GM06990 (cell line): ENCODE measurements around the gene GMPR.

Experiments used
- DNase-seq: peaks from one replicate; pipeline ENCODE4 v3.0.0-alpha.2; 2011; ENCODE audit not compliant: insufficient read length; ENCODE audit errors: extremely low read depth
- H3K27me3 ChIP-seq: replicated peaks from 2 replicates; pipeline ENCODE4 v1.6.0; 2011; ENCODE audit warnings: low read length; ENCODE audit not compliant: control insufficient read depth, insufficient read depth
- H3K36me3 ChIP-seq: 2 replicates; pipeline ENCODE4 v1.5.1; 2011; ENCODE audit warnings: low read length; ENCODE audit not compliant: control insufficient read depth, insufficient read depth
- H3K4me3 ChIP-seq: replicated peaks from 2 replicates; pipeline ENCODE4 v1.5.1; 2011; ENCODE audit warnings: low read depth, mild to moderate bottlenecking, control low read depth, low read length
- TF ChIP-seq, protein P1 (sequence below): IDR thresholded peaks from 2 replicates; pipeline ENCODE4 v1.5.1; 2011; ENCODE audit warnings: low read length, control low read depth, mild to moderate bottlenecking, inconsistent platforms; ENCODE audit not compliant: insufficient read depth, poor library complexity, severe bottlenecking

Gene GMPR

DNA sequence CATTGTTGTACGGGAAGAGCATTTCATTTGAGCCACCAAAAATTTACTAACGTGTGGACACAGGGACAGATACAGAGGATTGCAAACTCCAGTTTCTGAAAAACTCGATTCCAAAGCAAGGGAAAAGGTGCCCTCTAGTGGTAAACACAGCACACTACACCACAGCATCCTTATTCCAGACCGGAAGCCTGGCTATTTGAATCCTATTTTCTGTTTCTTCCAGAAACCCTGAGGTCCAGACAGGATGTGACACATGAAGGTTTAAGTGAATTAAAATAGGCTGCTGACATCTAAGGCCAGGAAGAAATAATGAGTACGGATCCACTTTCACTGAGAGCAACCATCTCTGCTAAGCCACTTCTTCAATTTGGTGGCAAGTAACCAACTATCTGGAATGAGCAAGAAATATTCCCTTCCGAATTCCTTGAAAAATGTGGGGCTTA, 31.8 kb upstream of the GMPR start:
- Histone ChIP-seq H3K27me3 (no peaks in the 10 kb centered on the region; the same call in 1 of the 2 replicates), H3K36me3 (no peaks in the 10 kb centered on the region), H3K4me3 (no peak overlapping the region)
- TF ChIP-seq, protein P1, sequence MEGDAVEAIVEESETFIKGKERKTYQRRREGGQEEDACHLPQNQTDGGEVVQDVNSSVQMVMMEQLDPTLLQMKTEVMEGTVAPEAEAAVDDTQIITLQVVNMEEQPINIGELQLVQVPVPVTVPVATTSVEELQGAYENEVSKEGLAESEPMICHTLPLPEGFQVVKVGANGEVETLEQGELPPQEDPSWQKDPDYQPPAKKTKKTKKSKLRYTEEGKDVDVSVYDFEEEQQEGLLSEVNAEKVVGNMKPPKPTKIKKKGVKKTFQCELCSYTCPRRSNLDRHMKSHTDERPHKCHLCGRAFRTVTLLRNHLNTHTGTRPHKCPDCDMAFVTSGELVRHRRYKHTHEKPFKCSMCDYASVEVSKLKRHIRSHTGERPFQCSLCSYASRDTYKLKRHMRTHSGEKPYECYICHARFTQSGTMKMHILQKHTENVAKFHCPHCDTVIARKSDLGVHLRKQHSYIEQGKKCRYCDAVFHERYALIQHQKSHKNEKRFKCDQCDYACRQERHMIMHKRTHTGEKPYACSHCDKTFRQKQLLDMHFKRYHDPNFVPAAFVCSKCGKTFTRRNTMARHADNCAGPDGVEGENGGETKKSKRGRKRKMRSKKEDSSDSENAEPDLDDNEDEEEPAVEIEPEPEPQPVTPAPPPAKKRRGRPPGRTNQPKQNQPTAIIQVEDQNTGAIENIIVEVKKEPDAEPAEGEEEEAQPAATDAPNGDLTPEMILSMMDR = peak; percentile 87
- no peak for DNase-seq

- Histone ChIP-seq H3K4me3 (no peak overlapping the region), H3K36me3 (no peaks in the 10 kb centered on the region), H3K27me3 (no peaks in the 10 kb centered on the region; the same call in 1 of the 2 replicates)
- no peak for DNase-seq
- TF ChIP-seq, protein P1 = no peak
Measured at GRCh38 chr6:16208989-16209388, 29.4 kb upstream of the GMPR start.

DNA sequence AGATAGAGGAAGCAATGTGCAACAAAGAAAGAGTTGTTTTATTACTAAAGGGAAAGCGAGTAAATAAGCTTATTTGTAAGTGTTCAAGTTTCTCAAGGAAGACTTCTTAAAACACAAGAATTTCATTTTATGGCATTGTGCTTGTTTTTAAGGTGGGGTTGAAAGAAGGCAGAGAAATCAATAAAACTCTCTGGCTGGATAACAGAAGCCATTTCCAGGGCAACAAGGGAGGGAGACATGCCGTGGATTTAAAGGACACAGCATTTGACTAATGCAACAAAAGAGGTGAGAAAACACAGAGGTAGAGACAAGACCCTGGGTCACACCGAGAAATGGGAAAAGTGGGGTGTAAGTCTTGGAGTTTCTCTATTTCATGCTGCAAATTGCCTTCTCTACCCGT, 28.8 kb upstream of the GMPR start:
- Histone ChIP-seq H3K27me3 (no peaks in the 10 kb centered on the region; the same call in 1 of the 2 replicates), H3K36me3 (no peaks in the 10 kb centered on the region), H3K4me3 (no peak overlapping the region)
- no peak for DNase-seq
- TF ChIP-seq, protein P1 = no peak

- DNase-seq = no peak
- TF ChIP-seq, protein P1 = no peak
- no peak overlapping the region for H3K4me3 ChIP-seq
Measured at GRCh38 chr6:16212276-16212675, 26.1 kb upstream of the GMPR start.

GRCh38 chr6:16216501-16217155, 21.8 kb upstream of the GMPR start:
- TF ChIP-seq, protein P1 = no peak
- Histone ChIP-seq H3K4me3 (no peak overlapping the region), H3K36me3 (no peaks in the 10 kb centered on the region), H3K27me3 (no peaks in the 10 kb centered on the region)
- DNase-seq = no peak

More at GRCh38 chr6:16212276-16212675, 26.1 kb upstream of the GMPR start:
- Histone ChIP-seq H3K27me3 (no peaks in the 10 kb centered on the region; the same call in 1 of the 2 replicates), H3K36me3 (no peaks in the 10 kb centered on the region)
